Activated T-helper 1 cell treated with Interleukin-2 at 50 U/mL for 16 hours (primary cell): ENCODE measurements around the gene DPEP2NB.
"Not testable (repeated sequence)": the region's sequence is repeated elsewhere in the genome, so short reads cannot be mapped to it uniquely, and the experiment has no call there.

ENCODE experiments used
- DNase-seq: peaks from one replicate; pipeline ENCODE4 v3.0.0-alpha.2; 2020; ENCODE audit warnings: low read depth

DPEP2NB gene

GRCh38 chr16:67982011-67982696 lies 33.6 kb downstream of the DPEP2NB start:
- DNase-seq = no peak

DNA sequence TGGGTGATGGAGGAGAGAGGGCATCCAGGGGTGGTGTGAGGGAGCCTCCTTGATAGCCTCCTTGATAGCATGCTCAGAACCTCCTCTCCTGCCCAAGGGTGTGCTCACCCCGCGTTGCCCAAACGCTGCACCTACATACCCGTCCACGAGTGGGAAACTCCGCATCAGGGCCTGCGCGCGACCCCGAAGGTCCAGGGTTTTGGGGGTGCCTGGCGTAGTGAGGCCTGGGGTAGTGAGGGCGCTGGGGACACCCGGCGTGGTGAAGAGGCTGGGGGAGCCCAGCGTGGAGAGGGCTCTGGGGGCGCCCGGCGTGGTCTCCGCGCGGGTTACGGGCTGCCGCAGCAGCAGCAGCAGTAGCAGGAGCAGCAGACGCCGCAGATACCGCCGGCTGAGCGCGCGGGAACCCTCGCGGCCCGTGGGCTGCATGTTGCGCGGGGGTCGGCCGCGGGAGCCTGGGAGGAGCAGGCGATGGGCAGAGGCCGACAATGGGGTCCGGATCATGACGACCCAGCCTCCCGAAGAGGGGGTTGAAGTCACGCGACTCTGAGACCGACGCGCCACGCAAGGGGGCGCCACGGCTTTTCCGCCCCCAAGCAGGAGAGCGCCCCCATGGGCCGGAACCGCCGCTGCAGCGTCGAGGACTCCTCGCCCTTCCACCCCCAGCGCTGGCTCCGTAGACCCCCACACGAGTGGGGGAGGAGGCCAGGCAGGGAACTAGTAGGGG lies 35.6 kb downstream of the DPEP2NB start, which contains the start of gene DPEP3:
DPEP3 (minus strand) TSS at position 545 of the 724 bp plus-strand sequence; CDS start at position 426, 119 bp downstream.
- no peak for DNase-seq

DNA sequence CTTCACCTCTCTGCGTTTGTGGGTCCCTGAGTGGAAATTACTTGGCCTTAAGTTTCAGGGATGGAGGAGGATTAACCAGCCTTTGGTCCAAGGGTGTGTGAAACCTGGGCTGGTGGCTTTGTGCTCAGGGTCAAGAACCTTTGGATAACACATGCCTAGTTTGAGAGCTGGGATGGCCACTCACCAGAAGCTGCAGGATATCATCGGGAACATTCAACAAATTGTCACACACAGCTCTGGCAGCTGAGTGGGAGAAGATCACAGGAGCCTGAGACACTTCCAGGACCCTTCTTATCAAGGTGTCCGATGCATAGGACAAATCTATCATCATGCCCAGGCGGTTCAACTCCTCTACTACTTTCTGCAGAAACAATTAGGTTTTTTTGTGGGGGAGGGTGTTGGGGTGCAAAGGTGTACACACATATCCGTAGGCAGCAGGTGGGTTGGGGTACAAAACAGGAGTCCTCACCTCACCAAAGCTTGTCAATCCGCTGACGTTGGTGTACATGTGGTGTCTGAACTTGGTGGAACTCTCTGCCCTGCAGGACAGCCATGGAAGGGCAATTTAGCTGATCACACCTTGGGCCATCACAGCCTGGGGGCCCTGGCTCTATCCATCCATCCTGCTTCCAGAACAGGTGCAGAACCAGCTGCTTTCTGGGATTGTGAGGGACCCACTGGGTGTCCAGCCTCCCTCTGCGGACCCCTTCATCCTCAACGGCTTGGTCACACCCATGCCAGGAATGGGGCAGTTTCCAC lies 38.1 kb downstream of the DPEP2NB start:
- DNase-seq = no peak

GRCh38 chr16:67977005-67977404 lies 38.7 kb downstream of the DPEP2NB start:
- no peak for DNase-seq

DNA sequence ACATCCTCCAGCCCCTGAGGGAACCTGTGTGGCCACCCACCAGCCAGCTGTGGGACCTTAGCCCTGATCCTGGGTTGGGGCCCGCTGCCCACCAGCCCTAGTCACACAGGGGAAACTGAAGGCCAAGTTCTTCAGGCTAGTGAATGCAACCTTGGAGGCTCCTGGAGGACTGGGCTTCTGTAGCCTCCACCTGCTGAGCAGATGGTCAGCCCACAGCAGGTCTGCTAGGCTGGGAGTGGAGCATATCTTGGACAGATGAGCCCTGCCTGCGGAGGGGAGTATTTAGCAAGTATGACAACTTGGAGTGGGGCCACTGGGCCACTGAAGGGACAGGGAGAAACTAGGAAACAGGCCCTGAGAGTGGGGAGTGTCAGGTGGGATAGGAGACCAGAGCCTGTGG lies 39.5 kb downstream of the DPEP2NB start:
- DNase-seq = no peak

DNA sequence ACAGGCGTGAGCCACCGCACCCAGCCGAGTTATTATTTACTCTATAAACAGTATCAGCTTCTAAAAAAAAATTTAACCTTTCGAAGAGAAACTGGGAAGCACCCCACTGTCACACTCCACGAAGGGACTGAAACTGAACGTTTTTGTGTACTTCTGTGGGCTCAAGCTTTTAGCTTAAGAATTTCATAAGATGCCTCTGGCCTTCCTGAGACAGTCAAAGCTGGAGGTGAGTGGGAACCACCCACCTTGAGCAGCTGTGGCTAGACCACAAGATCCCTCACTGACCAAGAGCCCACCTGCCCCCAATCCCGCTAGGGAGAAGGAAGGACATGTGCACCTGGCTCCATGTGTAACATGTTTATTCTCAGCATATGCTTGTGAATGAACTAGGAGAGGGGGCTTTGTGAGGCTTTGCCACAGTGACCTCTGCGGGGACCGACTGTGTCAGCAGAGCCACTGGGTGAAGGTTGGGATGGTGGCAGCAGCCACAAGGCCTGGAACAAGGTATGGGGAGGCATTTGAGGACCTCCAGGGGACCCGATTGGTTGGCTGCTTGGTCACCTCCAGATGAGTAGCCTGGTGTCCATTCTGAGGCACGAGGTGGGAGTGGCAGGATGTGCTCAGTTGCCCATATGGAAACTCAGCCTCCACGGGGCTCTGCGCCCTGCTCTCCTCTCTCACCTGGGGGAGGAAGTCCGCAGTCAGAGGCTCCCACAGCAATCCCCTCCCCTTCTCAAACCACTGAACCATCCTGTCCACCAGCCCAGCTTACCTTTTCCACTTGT lies 40.2 kb downstream of the DPEP2NB start:
- no peak for DNase-seq

GRCh38 chr16:67972285-67972684 lies 43.4 kb downstream of the DPEP2NB start:
- DNase-seq = not testable (repeated sequence)

DNA sequence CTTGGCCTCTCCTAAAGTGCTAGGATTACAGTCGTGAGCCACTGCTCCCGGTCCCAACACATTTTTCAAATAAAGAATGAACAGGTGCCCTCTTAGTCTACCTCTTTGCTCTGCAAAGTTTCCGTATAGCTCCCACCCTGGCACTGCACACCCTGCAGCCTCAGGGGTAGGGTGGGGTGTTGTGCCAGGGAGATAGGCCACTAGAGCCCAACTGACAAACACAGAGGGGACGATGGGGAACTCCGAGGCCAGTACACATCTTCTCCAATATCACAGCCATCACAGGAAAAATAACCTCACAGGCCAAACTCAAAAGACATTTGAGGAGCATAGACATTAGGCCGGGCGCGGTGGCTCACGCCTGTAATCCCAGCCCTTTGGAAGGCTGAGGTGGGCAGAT lies 44.6 kb downstream of the DPEP2NB start:
- no peak for DNase-seq

- no peak for DNase-seq
Measured at GRCh38 chr16:67969254-67970039, 46.3 kb downstream of the DPEP2NB start.

GRCh38 chr16:67968400-67969253 lies 47.1 kb downstream of the DPEP2NB start, which contains the start of gene SLC12A4:
Gene SLC12A4, minus strand, starts transcription at chr16:67968637. Its CDS starts 84 bp downstream, at chr16:67968553.
- peak; percentile 80 for DNase-seq

- DNase-seq = no peak
Measured at GRCh38 chr16:67967958-67968399, 47.7 kb downstream of the DPEP2NB start.

DNA sequence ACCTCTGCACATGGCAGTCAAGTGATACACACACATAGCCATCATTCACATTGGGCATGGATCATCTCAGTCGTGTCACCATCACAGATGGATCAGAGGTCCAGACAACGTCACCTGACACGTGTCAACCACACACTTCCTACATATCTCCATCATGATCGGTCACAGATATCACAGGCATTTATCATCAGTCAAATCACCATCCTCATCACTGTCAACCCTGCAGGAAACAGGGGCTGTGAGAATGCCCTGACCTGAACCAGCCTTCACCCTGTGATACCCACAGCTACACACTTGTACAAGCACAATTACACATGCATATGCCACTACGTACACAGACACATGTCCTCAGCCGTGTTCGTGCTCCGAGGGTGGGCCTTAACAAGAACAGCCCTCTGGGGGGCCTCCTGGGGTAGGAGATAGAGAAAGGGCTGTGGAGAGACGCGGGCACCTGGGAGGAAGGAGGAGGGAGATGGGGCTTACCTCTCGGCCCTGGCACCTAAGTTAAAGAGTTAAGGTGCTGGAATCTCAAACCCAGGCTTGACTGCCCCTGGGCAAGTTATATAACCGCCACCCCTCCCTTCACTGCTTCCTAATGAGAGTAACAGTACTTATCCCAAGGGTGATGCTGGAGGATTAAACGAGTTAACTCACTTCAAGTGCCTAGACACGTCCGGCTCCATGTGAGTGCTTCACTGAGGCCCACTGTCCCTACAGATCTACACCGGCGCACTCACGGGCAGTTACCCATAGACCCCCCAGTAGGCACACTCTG lies 48.3 kb downstream of the DPEP2NB start:
- DNase-seq = no peak

- no peak for DNase-seq
Measured at GRCh38 chr16:67966549-67967182, 49.0 kb downstream of the DPEP2NB start.

DNA sequence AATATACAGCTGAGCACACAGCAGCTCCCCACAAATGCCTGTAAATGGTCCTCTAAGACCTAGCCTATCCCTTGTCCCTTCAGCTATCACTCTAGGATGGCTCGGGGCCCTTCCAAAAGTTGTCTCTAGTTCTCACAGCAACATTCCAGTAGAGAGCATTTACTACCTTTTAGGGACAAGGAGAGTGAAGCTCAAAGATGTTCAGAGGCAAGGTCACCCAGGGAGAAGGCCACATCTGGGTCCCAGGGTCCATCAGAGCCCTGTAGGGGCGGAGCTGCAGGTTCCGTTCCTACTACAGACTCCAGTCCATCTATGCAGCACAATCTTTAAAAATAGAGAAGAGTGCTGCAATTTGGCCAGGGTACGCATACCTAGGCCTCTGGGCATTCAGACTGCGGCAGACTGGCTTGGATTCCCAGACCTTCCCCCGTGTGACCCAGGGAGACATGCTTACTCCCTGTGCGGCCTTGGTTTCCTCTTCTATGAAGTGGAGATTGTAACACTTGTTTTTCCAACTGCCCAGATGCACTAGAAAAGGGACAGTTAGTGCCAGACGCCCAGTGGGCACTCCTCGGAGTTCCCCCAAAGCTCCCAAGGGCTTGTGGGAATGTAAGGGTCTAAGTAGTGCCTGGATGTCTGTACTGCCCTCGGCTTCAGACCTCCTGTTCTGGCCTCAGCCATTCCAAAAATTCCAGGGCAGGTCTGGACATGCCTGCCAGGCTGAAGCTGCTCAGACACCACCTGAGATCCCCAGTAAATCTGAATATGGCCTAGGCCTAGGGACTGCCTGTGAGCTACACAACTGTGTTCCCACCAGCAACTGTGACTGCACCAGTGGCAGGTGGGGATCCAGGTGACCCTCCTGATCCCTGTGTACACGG lies 49.8 kb downstream of the DPEP2NB start:
- DNase-seq = no peak

GRCh38 chr16:67964477-67965131 lies 51.1 kb downstream of the DPEP2NB start:
- no peak for DNase-seq

DNA sequence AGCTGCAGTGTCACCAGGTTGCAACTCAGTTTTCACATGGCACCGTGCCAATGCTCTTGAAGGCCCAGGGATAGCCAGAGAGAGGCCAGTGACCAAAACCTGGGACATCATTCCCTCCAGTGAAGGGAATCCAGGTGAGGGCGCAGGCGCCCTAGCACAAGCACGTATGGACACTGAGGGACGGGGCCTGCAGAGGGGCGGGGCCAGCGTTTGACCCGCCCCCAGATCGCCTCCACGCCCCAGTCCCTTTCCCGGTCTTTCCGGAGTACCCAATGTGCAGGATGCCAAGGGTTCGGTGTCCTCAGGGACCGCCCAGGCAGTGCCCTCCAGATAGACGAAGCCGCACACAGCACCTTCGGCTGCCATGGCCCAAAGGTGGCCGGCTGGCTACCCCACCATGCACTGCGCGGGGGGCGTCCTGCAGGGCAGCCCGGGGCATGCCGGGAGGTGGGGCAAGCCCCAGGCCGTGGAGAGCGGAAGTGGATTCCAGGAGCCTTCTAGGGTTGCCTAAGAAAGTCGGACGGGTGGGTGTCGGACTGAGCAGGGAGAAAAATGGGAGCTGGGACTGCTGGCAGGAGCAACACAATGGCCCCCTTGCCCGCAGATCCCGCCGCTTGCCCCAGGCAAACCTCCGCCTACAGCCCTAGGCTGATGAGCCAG lies 51.9 kb downstream of the DPEP2NB start:
- DNase-seq = no peak
